UCSD-AML1 (cell line): ENCODE measurements around the gene WIPF1.
A peak's percentile ranks its signal among the peaks of the same experiment; 100 is the strongest.

Experiments used
- DNase-seq: peaks from one replicate; lab custom pipeline; 2025; ENCODE audit not compliant: unreplicated experiment; lab: John Stamatoyannopoulos, UW

The WIPF1 gene

GRCh38 chr2:174621323-174621722, 23.7 kb upstream of the WIPF1 start:
- no peak for DNase-seq

GRCh38 chr2:174618179-174618578, 20.6 kb upstream of the WIPF1 start:
- no peak for DNase-seq

GRCh38 chr2:174617718-174618117, 20.1 kb upstream of the WIPF1 start:
- no peak for DNase-seq

- DNase-seq = no peak
Measured at GRCh38 chr2:174617120-174617519, 19.5 kb upstream of the WIPF1 start.

GRCh38 chr2:174615871-174616436, 18.4 kb upstream of the WIPF1 start:
- no peak for DNase-seq

GRCh38 chr2:174614261-174614660, 16.7 kb upstream of the WIPF1 start:
- DNase-seq = no peak

- DNase-seq = no peak
Measured at GRCh38 chr2:174613531-174613930, 15.9 kb upstream of the WIPF1 start.

- DNase-seq = no peak
Measured at GRCh38 chr2:174612970-174613369, 15.4 kb upstream of the WIPF1 start.

- DNase-seq = no peak
Measured at GRCh38 chr2:174611854-174612253, 14.2 kb upstream of the WIPF1 start.

GRCh38 chr2:174611006-174611405, 13.4 kb upstream of the WIPF1 start:
- DNase-seq = no peak

- peak; percentile 24 for DNase-seq
Measured at GRCh38 chr2:174610243-174610995, 12.8 kb upstream of the WIPF1 start.

- no peak for DNase-seq
Measured at GRCh38 chr2:174609261-174609660, 11.7 kb upstream of the WIPF1 start.

- no peak for DNase-seq
Measured at GRCh38 chr2:174608866-174609214, 11.2 kb upstream of the WIPF1 start.

- no peak for DNase-seq
Measured at GRCh38 chr2:174607989-174608865, 10.6 kb upstream of the WIPF1 start.

GRCh38 chr2:174607584-174607983, 10.0 kb upstream of the WIPF1 start:
- no peak for DNase-seq

- no peak for DNase-seq
Measured at GRCh38 chr2:174606336-174606735, 8.7 kb upstream of the WIPF1 start.

- no peak for DNase-seq
Measured at GRCh38 chr2:174605687-174606086, 8.1 kb upstream of the WIPF1 start.

- DNase-seq = peak; percentile 44
Measured at GRCh38 chr2:174603280-174603679, 5.7 kb upstream of the WIPF1 start.

- no peak for DNase-seq
Measured at GRCh38 chr2:174602745-174603144, 5.1 kb upstream of the WIPF1 start.

GRCh38 chr2:174600349-174600748, 2.7 kb upstream of the WIPF1 start:
- DNase-seq = no peak

GRCh38 chr2:174599310-174599921, 1.8 kb upstream of the WIPF1 start:
- DNase-seq = no peak

GRCh38 chr2:174597009-174597344, 627 bp downstream of the WIPF1 start:
- DNase-seq = no peak
